GM23248 (cell line): Measurements from ENCODE around the gene ZBTB16.

Experiments
- EZH2 ChIP-seq: fragments of 200-600 bp; sonication (generic); IDR thresholded peaks from 2 replicates; pipeline ENCODE4 v1.6.1; 2018; ENCODE audit warnings: antibody characterized with exemption, mild to moderate bottlenecking; ENCODE audit not compliant: insufficient read depth, poor library complexity, severe bottlenecking
- EZH2phosphoT487 ChIP-seq: fragments of 200-600 bp; sonication (generic); IDR thresholded peaks from 2 replicates; pipeline ENCODE4 v1.6.1; 2018; ENCODE audit warnings: antibody characterized with exemption, moderate library complexity, mild to moderate bottlenecking, low read depth; ENCODE audit not compliant: insufficient read depth

GRCh38 chr11:114102993-114103896, 43.7 kb downstream of the ZBTB16 start:
- TF ChIP-seq EZH2 (no peak), EZH2phosphoT487 (no peak)
